Lung (tissue), 12 donors: Measurements from ENCODE around the gene CYBA. TPM values are rescaled to one million over a fixed set of nuclear protein-coding genes. Genes with fewer than 3 reads are reported as not detected.

Source experiments
- ATAC-seq: fragments of 200-7000 bp; cut with Tn5 transposase; one replicate; pipeline ENCODE4 v1.9.1; 2020; ENCODE audit warnings: moderate number of reproducible peaks; ENCODE audit not compliant: insufficient read depth, low FRiP score
- DNase-seq, 3 donors: peaks; one replicate each; pipeline ENCODE4 v3.0.0-alpha.2; 2013 to 2017
- H3K27ac ChIP-seq, 2 donors: one replicate each; pipeline ENCODE4 v1.5.1; 2013; ENCODE audit warnings: mild to moderate bottlenecking in 2 of 2, moderate library complexity in 2 of 2, control low read depth in 1 of 2, inconsistent platforms in 1 of 2, low read depth in 1 of 2, low read length in 1 of 2
- H3K27me3 ChIP-seq, 3 donors: one replicate each; pipeline ENCODE4 v1.5.1; 2013; ENCODE audit warnings: low read length in 2 of 3; ENCODE audit not compliant: control insufficient read depth in 3 of 3, insufficient read depth in 3 of 3
- H3K36me3 ChIP-seq, 4 donors: one replicate each; pipeline ENCODE4 v1.5.1; 2013; ENCODE audit warnings: low read length in 4 of 4, mild to moderate bottlenecking in 1 of 4, moderate library complexity in 1 of 4; ENCODE audit not compliant: control insufficient read depth in 4 of 4, insufficient read depth in 4 of 4
- H3K4me1 ChIP-seq, 5 donors: one replicate each; pipeline ENCODE4 v1.5.1; 2013; ENCODE audit warnings: low read length in 5 of 5, mild to moderate bottlenecking in 2 of 5, moderate library complexity in 1 of 5; ENCODE audit not compliant: control insufficient read depth in 5 of 5, insufficient read depth in 5 of 5
- H3K4me3 ChIP-seq: one replicate; pipeline ENCODE4 v1.5.1; 2013; ENCODE audit warnings: mild to moderate bottlenecking, control low read depth, moderate library complexity
- H3K9ac ChIP-seq, 2 donors: one replicate each; pipeline ENCODE4 v1.5.1; 2013; ENCODE audit warnings: low read length in 2 of 2, control low read depth in 1 of 2; ENCODE audit not compliant: insufficient read depth in 1 of 2
- H3K9me3 ChIP-seq, 4 donors: one replicate each; pipeline ENCODE4 v1.5.1; 2013; ENCODE audit warnings: low read length in 3 of 4, mild to moderate bottlenecking in 1 of 4, moderate library complexity in 1 of 4; ENCODE audit not compliant: control insufficient read depth in 4 of 4, insufficient read depth in 3 of 4
- WGBS, 2 donors: extraction: QIAGEN DNeasy Blood & Tissue Kit; methylation state at CpG; one replicate each; pipeline ENCODE4 v1.1.7; 2013; 5-methylcytosine and 5-hydroxymethylcytosine counted together
- polyA plus RNA-seq, 2 donors: library from polyadenylated mRNA; stranded (reverse); fragments of 200-250 nt; gene quantifications; one replicate each; pipeline ENCODE4 v1.2.1, GENCODE V29; 2013
- total RNA-seq, 2 donors: library from RNA; depleted of rRNA in 1 of 2; stranded (reverse); fragments of >200 nt in 1 of 2; gene quantifications; one replicate each; pipeline ENCODE4 v1.2.1, GENCODE V29; 2014 to 2021
- TF ChIP-seq, protein P1 (sequence below): IDR thresholded peaks from 2 replicates; pipeline ENCODE4 v1.5.1; 2012; ENCODE audit warnings: mild to moderate bottlenecking; ENCODE audit errors: control extremely low read depth, extremely low read depth
- donor health status: control.
- donor health status: control.
- donor health status: Bipolar disorder and iron deficiency.
- donor health status: healthy.
- donor health status: DM: yes; HTN: yes; CAD: no.

CYBA gene
- total and polyA plus RNA-seq, 4 donors = 113 to 879 (median 349) TPM

GRCh38 chr16:88653596-88654362 is 2.9 kb upstream of the CYBA start:
- H3K36me3 ChIP-seq = peaks cover 0 to 60% (median 8%) of the 10 kb centered on the region in 4 donors
- H3K27ac ChIP-seq = no peak overlapping the region
- DNase-seq (no peak), ATAC-seq (no peak)
- H3K27me3 ChIP-seq = no peaks in the 10 kb centered on the region
- no peak overlapping the region for H3K4me3 ChIP-seq
- no peak overlapping the region for H3K9ac ChIP-seq
- TF ChIP-seq, protein P1, sequence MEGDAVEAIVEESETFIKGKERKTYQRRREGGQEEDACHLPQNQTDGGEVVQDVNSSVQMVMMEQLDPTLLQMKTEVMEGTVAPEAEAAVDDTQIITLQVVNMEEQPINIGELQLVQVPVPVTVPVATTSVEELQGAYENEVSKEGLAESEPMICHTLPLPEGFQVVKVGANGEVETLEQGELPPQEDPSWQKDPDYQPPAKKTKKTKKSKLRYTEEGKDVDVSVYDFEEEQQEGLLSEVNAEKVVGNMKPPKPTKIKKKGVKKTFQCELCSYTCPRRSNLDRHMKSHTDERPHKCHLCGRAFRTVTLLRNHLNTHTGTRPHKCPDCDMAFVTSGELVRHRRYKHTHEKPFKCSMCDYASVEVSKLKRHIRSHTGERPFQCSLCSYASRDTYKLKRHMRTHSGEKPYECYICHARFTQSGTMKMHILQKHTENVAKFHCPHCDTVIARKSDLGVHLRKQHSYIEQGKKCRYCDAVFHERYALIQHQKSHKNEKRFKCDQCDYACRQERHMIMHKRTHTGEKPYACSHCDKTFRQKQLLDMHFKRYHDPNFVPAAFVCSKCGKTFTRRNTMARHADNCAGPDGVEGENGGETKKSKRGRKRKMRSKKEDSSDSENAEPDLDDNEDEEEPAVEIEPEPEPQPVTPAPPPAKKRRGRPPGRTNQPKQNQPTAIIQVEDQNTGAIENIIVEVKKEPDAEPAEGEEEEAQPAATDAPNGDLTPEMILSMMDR = no peak
- H3K9me3 ChIP-seq = no peaks in the 10 kb centered on the region
- H3K4me1 ChIP-seq = peaks cover 0 to 14% (median 6%) of the 10 kb centered on the region in 5 donors
- 86 to 87% methylated on average over 32 of the region's 32 CpGs for WGBS, 2 donors

- H3K36me3 ChIP-seq = peaks cover 0 to 58% (median 8%) of the 10 kb centered on the region in 4 donors
- ATAC-seq = no peak
- 92 to 95% methylated on average over 13 of the region's 13 CpGs for WGBS, 2 donors
- no peaks in the 10 kb centered on the region for H3K9me3 ChIP-seq
- no peak overlapping the region for H3K4me3 ChIP-seq
- H3K4me1 ChIP-seq = peaks cover 0 to 14% (median 6%) of the 10 kb centered on the region in 5 donors
- no peak overlapping the region for H3K27ac ChIP-seq
- H3K9ac ChIP-seq = no peak overlapping the region
- no peak for DNase-seq
- TF ChIP-seq, protein P1 = no peak
- no peaks in the 10 kb centered on the region for H3K27me3 ChIP-seq
Observed at GRCh38 chr16:88653101-88653500, 2.2 kb upstream of the CYBA start.

DNA sequence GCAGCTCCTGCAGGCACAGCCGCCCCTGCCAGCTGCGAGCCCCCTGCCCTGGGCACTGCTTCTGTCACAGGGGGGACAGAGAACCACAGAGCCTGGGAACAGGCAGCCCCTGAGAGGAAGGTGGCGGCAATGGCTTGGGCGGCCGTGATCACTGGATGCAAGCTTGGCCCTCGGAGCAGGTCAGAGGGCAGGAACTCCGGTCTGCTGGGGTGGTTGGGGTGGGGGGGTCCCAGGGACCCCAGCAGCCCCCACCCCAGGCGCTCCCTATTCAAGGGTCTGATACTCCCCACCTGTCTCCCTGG is 1.9 kb upstream of the CYBA start:
- Histone ChIP-seq H3K9me3 (no peaks in the 10 kb centered on the region), H3K27me3 (no peaks in the 10 kb centered on the region), H3K27ac (peak overlapping the region in 1 of 2 donors; percentile 87), H3K9ac (no peak overlapping the region), H3K36me3 (peaks cover 0 to 54% (median 6%) of the 10 kb centered on the region in 4 donors), H3K4me1 (peaks cover 0 to 14% (median 6%) of the 10 kb centered on the region in 5 donors), H3K4me3 (no peak overlapping the region)
- TF ChIP-seq, protein P1 = no peak
- ATAC-seq = no peak
- 95 to 96% methylated on average over 8 of the region's 8 CpGs for WGBS, 2 donors
- DNase-seq = no peak
